GM12878 (cell line): ENCODE measurements around the gene TMEM37. TPM values are rescaled to one million over a fixed set of nuclear protein-coding genes. Genes with fewer than 3 reads are reported as not detected.

Source experiments
- ATAC-seq: fragments of 200-7000 bp; cut with Tn5 transposase; 3 replicates; pipeline ENCODE4 v1.9.1; 2020; ENCODE audit warnings: mild to moderate bottlenecking, moderate library complexity
- BruUV-seq: library from RNA; stranded (reverse); fragments of 400-500 nt; replicated peaks from 2 replicates; lab custom pipeline; 2021; lab: Mats Ljungman, UMichigan
- CTCF ChIA-PET: fragments of 300-600 bp; sonication (Branson Sonifier 250); formaldehyde crosslinking; extraction: SDS; loops from one replicate; lab custom pipeline; 2021; ENCODE audit warnings: inconsistent platforms; lab: Yijun Ruan, JAX
- POLR2A ChIA-PET: fragments of 350-600 bp; formaldehyde crosslinking; extraction: SDS; loops from one replicate; lab custom pipeline; 2021; ENCODE audit warnings: inconsistent platforms; lab: Charles Lee
- RAD21 ChIA-PET: fragments of 300-600 bp; sonication (Branson Sonifier 250); formaldehyde crosslinking; loops from one replicate; lab custom pipeline; 2023; ENCODE audit warnings: antibody characterized with exemption; ENCODE audit not compliant: unreplicated experiment; lab: Charles Lee
- SMC1A ChIA-PET: fragments of 300-600 bp; sonication (Branson Sonifier 250); formaldehyde crosslinking; loops from one replicate; lab custom pipeline; 2023; ENCODE audit not compliant: unreplicated experiment, uncharacterized antibody; lab: Charles Lee
- DNase-seq: peaks from one replicate; pipeline ENCODE4 v3.0.0-alpha.2; 2011; ENCODE audit warnings: low read depth, low spot score
- FAIRE-seq: peaks from 3 replicates; lab custom pipeline; 2011; peaks lifted over from hg19 to GRCh38; lab: Jason Lieb, UNC
- H2AFZ ChIP-seq: 2 replicates; pipeline ENCODE4 v1.6.0; 2011; ENCODE audit warnings: low read depth, low read length, control low read depth; ENCODE audit not compliant: control insufficient read depth
- H3K27ac ChIP-seq: 2 replicates; pipeline ENCODE4 v1.5.1; 2011; ENCODE audit warnings: control low read depth; ENCODE audit not compliant: control insufficient read depth, insufficient read depth
- H3K27me3 ChIP-seq, 2 experiments: replicated peaks in 1 of 2; 2 replicates each; pipeline versions ENCODE4 v1.6.0 to v1.6.1; 2011; ENCODE audit warnings: low read length in 1 of 2; ENCODE audit not compliant: control insufficient read depth in 2 of 2, insufficient read depth in 2 of 2
- H3K36me3 ChIP-seq, 2 experiments: 2 replicates each; pipeline ENCODE4 v1.5.1; 2011; ENCODE audit warnings: low read length in 1 of 2; ENCODE audit not compliant: control insufficient read depth in 2 of 2, insufficient read depth in 2 of 2
- H3K4me1 ChIP-seq: 2 replicates; pipeline ENCODE4 v1.6.1; 2011; ENCODE audit warnings: mild to moderate bottlenecking, low read length, moderate library complexity, mixed read lengths; ENCODE audit not compliant: control insufficient read depth, insufficient read depth
- H3K4me2 ChIP-seq: 2 replicates; pipeline ENCODE4 v1.6.0; 2011; ENCODE audit warnings: control low read depth; ENCODE audit not compliant: control insufficient read depth, insufficient read depth
- H3K4me3 ChIP-seq: fragments of 200-600 bp; sonication (generic); 2 replicates; pipeline ENCODE4 v1.5.1; 2016
- H3K79me2 ChIP-seq: 2 replicates; pipeline ENCODE4 v1.6.0; 2011; ENCODE audit warnings: low read length; ENCODE audit not compliant: control insufficient read depth, insufficient read depth
- H3K9ac ChIP-seq: 2 replicates; pipeline ENCODE4 v1.8.0; 2011; ENCODE audit warnings: low read length, control low read depth, mixed read lengths; ENCODE audit not compliant: control insufficient read depth, insufficient read depth
- H3K9me3 ChIP-seq: replicated peaks from 3 replicates; pipeline ENCODE4 v1.5.1; 2011; ENCODE audit warnings: mild to moderate bottlenecking, low read length; ENCODE audit not compliant: control insufficient read depth, insufficient read depth
- H4K20me1 ChIP-seq: 2 replicates; pipeline ENCODE4 v1.6.0; 2011; ENCODE audit not compliant: control insufficient read depth, insufficient read depth
- ASH2L ChIP-seq: fragments of 300-600, 200-600 bp; sonication (generic); IDR thresholded peaks from 2 replicates; pipeline ENCODE4 v1.6.1; 2017; ENCODE audit warnings: low read depth, mild to moderate bottlenecking, borderline replicate concordance
- BACH1 ChIP-seq: fragments of 450-650 bp; IDR thresholded peaks from 2 replicates; pipeline ENCODE4 v1.6.1; 2017; ENCODE audit warnings: mild to moderate bottlenecking, borderline replicate concordance
- CHD4 ChIP-seq: fragments of 200-600 bp; sonication (generic); IDR thresholded peaks from 2 replicates; pipeline ENCODE4 v1.6.1; 2016; ENCODE audit warnings: mild to moderate bottlenecking
- CREB1 ChIP-seq: IDR thresholded peaks from 2 replicates; pipeline ENCODE4 v1.6.1; 2012; ENCODE audit warnings: low read depth, mild to moderate bottlenecking, inconsistent platforms
- EP300 ChIP-seq, 2 experiments: fragments of 150-350 bp in 1 of 2; IDR thresholded peaks; 2 replicates each; pipeline ENCODE4 v1.6.1; 2011 to 2012; ENCODE audit warnings: low read depth in 2 of 2, low read length in 2 of 2, borderline replicate concordance in 1 of 2, improper control_type of control experiment in 1 of 2, inconsistent platforms in 1 of 2; ENCODE audit not compliant: control insufficient read depth in 1 of 2
- HSF1 ChIP-seq: fragments of 150-350 bp; IDR thresholded peaks from 2 replicates; pipeline ENCODE4 v1.6.1; 2014; ENCODE audit warnings: mild to moderate bottlenecking, low read depth, low read length
- IKZF1 ChIP-seq: fragments of 450-650 bp; conservative IDR thresholded peaks from 2 replicates; pipeline ENCODE4 v1.6.1; 2017; ENCODE audit warnings: antibody characterized with exemption, mild to moderate bottlenecking
- IKZF2 ChIP-seq, 2 experiments: fragments of 450-650 bp; IDR thresholded peaks; 2 replicates each; pipeline ENCODE4 v1.6.1; 2017; ENCODE audit warnings: mild to moderate bottlenecking in 2 of 2, moderate library complexity in 2 of 2
- KDM1A ChIP-seq: fragments of 200-600 bp; sonication (generic); IDR thresholded peaks from 2 replicates; pipeline ENCODE4 v1.6.1; 2016; ENCODE audit warnings: borderline replicate concordance
- KLF5 ChIP-seq: fragments of 450-650 bp; IDR thresholded peaks from 2 replicates; pipeline ENCODE4 v1.6.1; 2014; ENCODE audit warnings: mild to moderate bottlenecking; ENCODE audit not compliant: partially characterized antibody
- NFIC ChIP-seq: IDR thresholded peaks from 2 replicates; pipeline ENCODE4 v1.6.1; 2012; ENCODE audit warnings: low read depth, mild to moderate bottlenecking, inconsistent platforms, low read length, moderate library complexity
- NFXL1 ChIP-seq: fragments of 450-650 bp; IDR thresholded peaks from 2 replicates; pipeline ENCODE4 v1.6.1; 2017; ENCODE audit warnings: antibody characterized with exemption, mild to moderate bottlenecking, borderline replicate concordance
- NR2C1 ChIP-seq: fragments of 450-650 bp; IDR thresholded peaks from 2 replicates; pipeline ENCODE4 v1.6.1; 2017; ENCODE audit warnings: antibody characterized with exemption, mild to moderate bottlenecking, moderate library complexity
- NR2C2 ChIP-seq: IDR thresholded peaks from 2 replicates; pipeline ENCODE4 v1.6.1; 2011; ENCODE audit warnings: borderline replicate concordance, low read depth; ENCODE audit not compliant: control insufficient read depth, insufficient read length
- PKNOX1 ChIP-seq: fragments of 450-650 bp; IDR thresholded peaks from 2 replicates; pipeline ENCODE4 v1.6.1; 2016; ENCODE audit warnings: mild to moderate bottlenecking
- SREBF2 ChIP-seq: IDR thresholded peaks from 2 replicates; pipeline ENCODE4 v1.6.1; 2012; ENCODE audit warnings: mild to moderate bottlenecking, low read length
- WRNIP1 ChIP-seq: IDR thresholded peaks from 2 replicates; pipeline ENCODE4 v1.6.1; 2011; ENCODE audit warnings: low read depth, low read length, improper control_type of control experiment, borderline replicate concordance
- WGBS: methylation state at CpG from one replicate; pipeline ENCODE4 v1.1.6; 2016; ENCODE audit warnings: low lambda C conversion rate; ENCODE audit not compliant: insufficient replicate concordance, insufficient coverage; ENCODE audit errors: missing lambda C conversion rate; 5-methylcytosine and 5-hydroxymethylcytosine counted together
- in situ Hi-C: fragments of 300-500 bp; cut with MboI; formaldehyde crosslinking; loops from 9 replicates; pipeline ENCODE4 v1.14.3; 2018; ENCODE audit warnings: mixed read lengths
- intact Hi-C: fragments of 100-400 bp; cut with micrococcal nuclease; formaldehyde crosslinking; loops from one replicate; pipeline ENCODE4 v1.14.2; 2022; ENCODE audit not compliant: unreplicated experiment
- polyA plus RNA-seq, 11 experiments: library from polyadenylated mRNA; depleted of rRNA in 4 of 11; unstranded in 6 of 11; stranded (reverse) in 5 of 11; fragments of >200 nt; fragmentation: Nextera tagmentation in 4 of 11; fragmentation: Illumina TruSeq in 1 of 11; extraction: Ambion mirVana in 4 of 11; extraction: Trizol in 1 of 11; gene quantifications; 1 replicate in 1 of 11; 2 replicates in 10 of 11; pipeline versions ENCODE4 v1.2.1 to v1.2.3, GENCODE V29; 2011 to 2016; ENCODE audit warnings: inconsistent platforms in 2 of 11, missing spikeins in 2 of 11, low read depth in 1 of 11
- total RNA-seq, 4 experiments: library from RNA; depleted of rRNA in 3 of 4; stranded (reverse); fragments of >200 nt in 3 of 4; fragmentation: Illumina TruSeq in 1 of 4; extraction: Trizol in 1 of 4; gene quantifications; 2 replicates each; pipeline versions ENCODE4 v1.2.1 to v1.2.3, GENCODE V29; 2013 to 2021

Gene TMEM37
- total and polyA plus RNA-seq, 10 of the 15 experiments (the other 5 are each of a cell fraction or from before 2014, with no cell fraction given): 0.07 to 0.67 (median 0.24) TPM; not detected in 3

- H3K4me2 ChIP-seq: no peak overlapping the region
- POLR2A ChIA-PET: no interaction called here
- FAIRE-seq (no peak), DNase-seq (no peak), ATAC-seq (no peak)
- no TSS peak for BruUV-seq
- RAD21 ChIA-PET: no interaction called here
- H3K36me3 ChIP-seq: no peaks in the 10 kb centered on the region
- CTCF ChIA-PET: no interaction called here
- in situ Hi-C loops: no loop called here
- H4K20me1 ChIP-seq: no peaks in the 10 kb centered on the region
- H3K27ac ChIP-seq: no peak overlapping the region
- no peak overlapping the region for H2AFZ ChIP-seq
- SMC1A ChIA-PET: no interaction called here
- TF ChIP-seq CREB1 (no peak), EP300 (IDR thresholded peaks at IDR 0.05; ENCODE audit: borderline replicate concordance in 1 of 2, control insufficient read depth in 1 of 2, low read depth in 2 of 2, low read length in 2 of 2) (no peak), KLF5 (no peak), CHD4 (no peak), BACH1 (no peak), HSF1 (no peak), NR2C2 (no peak), NR2C1 (no peak), IKZF1 (no peak), WRNIP1 (no peak), IKZF2 (IDR thresholded peaks at IDR 0.05) (no peak), SREBF2 (no peak), PKNOX1 (no peak), NFXL1 (no peak), KDM1A (no peak), ASH2L (no peak), NFIC (no peak)
- WGBS: 0% methylated on average over 5 of the region's 5 CpGs
- H3K4me3 ChIP-seq: no peak overlapping the region
- H3K9me3 ChIP-seq: no peaks in the 10 kb centered on the region; the same call in 2 of the 3 replicates
- no peaks in the 10 kb centered on the region for H3K79me2 ChIP-seq
- intact Hi-C loops: no loop called here
- H3K27me3 ChIP-seq: no peaks in the 10 kb centered on the region; a peak in 1 of 4 replicates
- H3K4me1 ChIP-seq: peaks cover 17% of the 10 kb centered on the region; the same call in 1 of the 2 replicates
- no peak overlapping the region for H3K9ac ChIP-seq
These were observed 5.3 kb upstream of the TMEM37 start for GRCh38 chr2:119426396-119426675.
